Measurements from ENCODE around the gene TRIML1.

The TRIML1 gene

GRCh38 chr4:188113156-188113555, 26.1 kb upstream of the TRIML1 start:
- Histone ChIP-seq H3K79me2 (ENCODE audit: insufficient read depth, low read depth) (no peaks in the 10 kb centered on the region), H3K27ac (no peak overlapping the region), H3K4me3 (IDR thresholded peaks at IDR 0.05; ENCODE audit: insufficient read depth, low read depth, low read length) (no peak overlapping the region), H2AFZ (ENCODE audit: low read depth) (no peak overlapping the region), H3K9ac (no peak overlapping the region), H3K4me2 (no peak overlapping the region), H4K20me1 (ENCODE audit: insufficient read depth) (no peaks in the 10 kb centered on the region), H3K27me3 (ENCODE audit: insufficient read depth, low read depth) (no peaks in the 10 kb centered on the region), H3K4me1 (ENCODE audit: low read depth, poor library complexity, severe bottlenecking) (no peaks in the 10 kb centered on the region), H3K36me3 (ENCODE audit: insufficient read depth) (no peaks in the 10 kb centered on the region)
- TF ChIP-seq, protein P1, sequence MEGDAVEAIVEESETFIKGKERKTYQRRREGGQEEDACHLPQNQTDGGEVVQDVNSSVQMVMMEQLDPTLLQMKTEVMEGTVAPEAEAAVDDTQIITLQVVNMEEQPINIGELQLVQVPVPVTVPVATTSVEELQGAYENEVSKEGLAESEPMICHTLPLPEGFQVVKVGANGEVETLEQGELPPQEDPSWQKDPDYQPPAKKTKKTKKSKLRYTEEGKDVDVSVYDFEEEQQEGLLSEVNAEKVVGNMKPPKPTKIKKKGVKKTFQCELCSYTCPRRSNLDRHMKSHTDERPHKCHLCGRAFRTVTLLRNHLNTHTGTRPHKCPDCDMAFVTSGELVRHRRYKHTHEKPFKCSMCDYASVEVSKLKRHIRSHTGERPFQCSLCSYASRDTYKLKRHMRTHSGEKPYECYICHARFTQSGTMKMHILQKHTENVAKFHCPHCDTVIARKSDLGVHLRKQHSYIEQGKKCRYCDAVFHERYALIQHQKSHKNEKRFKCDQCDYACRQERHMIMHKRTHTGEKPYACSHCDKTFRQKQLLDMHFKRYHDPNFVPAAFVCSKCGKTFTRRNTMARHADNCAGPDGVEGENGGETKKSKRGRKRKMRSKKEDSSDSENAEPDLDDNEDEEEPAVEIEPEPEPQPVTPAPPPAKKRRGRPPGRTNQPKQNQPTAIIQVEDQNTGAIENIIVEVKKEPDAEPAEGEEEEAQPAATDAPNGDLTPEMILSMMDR (conservative IDR thresholded peaks at IDR 0.05; ENCODE audit: low read depth, low read length) = no peak

DNA sequence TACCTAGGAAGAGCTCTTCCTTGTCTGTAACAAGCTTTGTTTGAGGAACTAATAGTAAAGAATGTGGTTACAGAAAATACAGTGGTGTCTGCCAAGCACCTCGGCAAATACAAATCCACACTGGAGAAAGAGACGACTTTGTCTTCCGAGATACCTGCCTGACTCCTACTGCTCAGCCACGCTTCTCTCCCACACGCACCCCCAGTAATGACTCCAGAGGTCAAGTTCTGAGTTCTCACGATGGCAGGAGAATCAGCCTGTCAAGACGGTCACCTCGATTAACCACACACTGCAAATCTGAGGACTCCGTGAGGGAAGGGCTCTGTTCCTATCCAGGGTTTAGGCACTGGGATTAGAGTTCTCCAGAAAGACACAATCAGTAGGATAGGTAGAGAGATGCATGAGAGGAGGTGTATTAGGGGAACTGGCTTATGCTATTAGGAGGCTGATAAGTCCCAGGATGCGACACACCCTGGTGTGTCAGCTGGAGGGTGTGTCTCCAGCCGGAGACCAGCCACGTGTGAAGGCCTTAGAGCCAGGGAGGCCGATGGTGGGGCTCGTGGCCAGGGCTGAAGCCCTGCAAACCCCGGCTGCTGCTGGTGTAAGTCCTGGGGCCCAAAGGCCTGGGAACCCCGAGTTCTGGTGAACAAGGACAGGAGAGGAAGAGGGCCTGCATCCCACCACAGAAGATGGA, 21.5 kb upstream of the TRIML1 start:
- Histone ChIP-seq H3K36me3 (ENCODE audit: insufficient read depth) (no peaks in the 10 kb centered on the region), H3K27me3 (ENCODE audit: insufficient read depth, low read depth) (no peaks in the 10 kb centered on the region), H2AFZ (ENCODE audit: low read depth) (no peak overlapping the region), H3K9ac (no peak overlapping the region), H3K4me2 (no peak overlapping the region), H3K4me1 (ENCODE audit: low read depth, poor library complexity, severe bottlenecking) (no peaks in the 10 kb centered on the region), H3K79me2 (ENCODE audit: insufficient read depth, low read depth) (no peaks in the 10 kb centered on the region), H3K27ac (no peak overlapping the region), H3K4me3 (IDR thresholded peaks at IDR 0.05; ENCODE audit: insufficient read depth, low read depth, low read length) (no peak overlapping the region), H4K20me1 (ENCODE audit: insufficient read depth) (no peaks in the 10 kb centered on the region)
- TF ChIP-seq, protein P1 (conservative IDR thresholded peaks at IDR 0.05; ENCODE audit: low read depth, low read length) = no peak

GRCh38 chr4:188121530-188121929, 17.7 kb upstream of the TRIML1 start:
- TF ChIP-seq, protein P1 (conservative IDR thresholded peaks at IDR 0.05; ENCODE audit: low read depth, low read length) = no peak
- no peaks in the 10 kb centered on the region for H3K36me3 ChIP-seq (ENCODE audit: insufficient read depth)
- H3K27ac ChIP-seq = no peak overlapping the region
- no peaks in the 10 kb centered on the region for H4K20me1 ChIP-seq (ENCODE audit: insufficient read depth)
- H3K9ac ChIP-seq = no peak overlapping the region
- H3K4me3 ChIP-seq (IDR thresholded peaks at IDR 0.05; ENCODE audit: insufficient read depth, low read depth, low read length) = no peak overlapping the region
- H3K4me1 ChIP-seq (ENCODE audit: low read depth, poor library complexity, severe bottlenecking) = no peaks in the 10 kb centered on the region
- H3K4me2 ChIP-seq = no peak overlapping the region
- no peaks in the 10 kb centered on the region for H3K27me3 ChIP-seq (ENCODE audit: insufficient read depth, low read depth)
- H3K79me2 ChIP-seq (ENCODE audit: insufficient read depth, low read depth) = no peaks in the 10 kb centered on the region
- no peak overlapping the region for H2AFZ ChIP-seq (ENCODE audit: low read depth)

- H3K4me1 ChIP-seq (ENCODE audit: low read depth, poor library complexity, severe bottlenecking) = no peaks in the 10 kb centered on the region
- H3K9ac ChIP-seq = no peak overlapping the region
- no peak overlapping the region for H3K4me3 ChIP-seq (IDR thresholded peaks at IDR 0.05; ENCODE audit: insufficient read depth, low read depth, low read length)
- no peaks in the 10 kb centered on the region for H3K79me2 ChIP-seq (ENCODE audit: insufficient read depth, low read depth)
- H3K27me3 ChIP-seq (ENCODE audit: insufficient read depth, low read depth) = no peaks in the 10 kb centered on the region
- H4K20me1 ChIP-seq (ENCODE audit: insufficient read depth) = no peaks in the 10 kb centered on the region
- H3K27ac ChIP-seq = no peak overlapping the region
- H2AFZ ChIP-seq (ENCODE audit: low read depth) = no peak overlapping the region; the same call in 1 of the 2 replicates
- TF ChIP-seq, protein P1 (conservative IDR thresholded peaks at IDR 0.05; ENCODE audit: low read depth, low read length) = no peak
- H3K36me3 ChIP-seq (ENCODE audit: insufficient read depth) = no peaks in the 10 kb centered on the region
- H3K4me2 ChIP-seq = no peak overlapping the region
Measured at GRCh38 chr4:188127214-188127874, 11.9 kb upstream of the TRIML1 start.

All from KMS-11 (cell line).